Cardiac muscle cell (in vitro differentiated cells and primary cell): ENCODE measurements around the gene TACSTD2. TPM values are rescaled to one million over a fixed set of nuclear protein-coding genes. Genes with fewer than 3 reads are reported as not detected.

ENCODE experiments used
- DNase-seq, 2 donors: peaks; one replicate each; pipeline versions ENCODE4 v3.0.0 to v3.0.0-alpha.2; 2010 to 2017; ENCODE audit warnings: low read depth in 1 of 2, low spot score in 1 of 2
- H3K27ac ChIP-seq: fragments of 200-600 bp; sonication (generic); 2 replicates; pipeline ENCODE4 v1.5.1; 2016
- H3K27me3 ChIP-seq: fragments of 200-600 bp; sonication (generic); 2 replicates; pipeline ENCODE4 v1.6.0; 2016; ENCODE audit warnings: control low read depth
- H3K36me3 ChIP-seq: fragments of 200-600 bp; sonication (generic); 2 replicates; pipeline ENCODE4 v1.5.1; 2016; ENCODE audit warnings: control low read depth
- H3K4me1 ChIP-seq: fragments of 200-600 bp; sonication (generic); 2 replicates; pipeline ENCODE4 v1.8.1; 2017; ENCODE audit warnings: low read depth, mild to moderate bottlenecking, mixed run types
- H3K4me3 ChIP-seq: fragments of 200-600 bp; sonication (generic); 2 replicates; pipeline ENCODE4 v1.5.1; 2016; ENCODE audit warnings: mild to moderate bottlenecking
- H3K9me3 ChIP-seq: fragments of 200-600 bp; sonication (generic); 2 replicates; pipeline ENCODE4 v1.5.1; 2017; ENCODE audit warnings: low read depth, mild to moderate bottlenecking, control low read depth
- CTCF ChIP-seq: IDR thresholded peaks from 2 replicates; pipeline ENCODE4 v1.5.1; 2012; ENCODE audit warnings: low read depth, mild to moderate bottlenecking, low read length
- polyA plus RNA-seq: library from polyadenylated mRNA; unstranded; fragments of >200 nt; fragmentation: Nextera tagmentation; extraction: Ambion mirVana; gene quantifications from 2 replicates; pipeline ENCODE4 v1.2.1, GENCODE V29; 2016
- total RNA-seq: library from RNA; depleted of rRNA; stranded (reverse); fragments of >200 nt; gene quantifications from 2 replicates; pipeline ENCODE4 v1.2.3, GENCODE V29; 2016

TACSTD2 gene
- total and polyA plus RNA-seq, 2 experiments from 2014 or later: 0.05 TPM; not detected in 1

GRCh38 chr1:58575551-58576324 lies 1.3 kb downstream of the TACSTD2 start:
- DNase-seq: no peak
- no peaks in the 10 kb centered on the region for H3K4me1 ChIP-seq
- TF ChIP-seq CTCF: no peak
- no peak overlapping the region for H3K27ac ChIP-seq
- no peaks in the 10 kb centered on the region for H3K36me3 ChIP-seq
- H3K9me3 ChIP-seq: no peaks in the 10 kb centered on the region
- H3K4me3 ChIP-seq: no peak overlapping the region
- H3K27me3 ChIP-seq: peaks cover 95% of the 10 kb centered on the region

GRCh38 chr1:58574816-58575215 lies 2.2 kb downstream of the TACSTD2 start:
- Histone ChIP-seq H3K36me3 (no peaks in the 10 kb centered on the region), H3K27ac (no peak overlapping the region), H3K4me1 (no peaks in the 10 kb centered on the region), H3K27me3 (peaks cover 94% of the 10 kb centered on the region), H3K4me3 (no peak overlapping the region), H3K9me3 (no peaks in the 10 kb centered on the region)
- DNase-seq: no peak
- TF ChIP-seq CTCF: no peak

GRCh38 chr1:58573705-58574591 lies 3.1 kb downstream of the TACSTD2 start:
- Histone ChIP-seq H3K4me3 (no peak overlapping the region), H3K27me3 (peaks cover 94% of the 10 kb centered on the region), H3K27ac (no peak overlapping the region), H3K4me1 (no peaks in the 10 kb centered on the region), H3K36me3 (no peaks in the 10 kb centered on the region), H3K9me3 (no peaks in the 10 kb centered on the region)
- TF ChIP-seq CTCF: no peak
- DNase-seq: no peak

GRCh38 chr1:58573138-58573537 lies 3.9 kb downstream of the TACSTD2 start:
- peaks cover 95% of the 10 kb centered on the region for H3K27me3 ChIP-seq
- H3K27ac ChIP-seq: no peak overlapping the region
- H3K4me1 ChIP-seq: no peaks in the 10 kb centered on the region
- H3K9me3 ChIP-seq: no peaks in the 10 kb centered on the region
- no peaks in the 10 kb centered on the region for H3K36me3 ChIP-seq
- no peak overlapping the region for H3K4me3 ChIP-seq
- TF ChIP-seq CTCF: no peak
- DNase-seq: no peak

GRCh38 chr1:58572690-58573089 lies 4.4 kb downstream of the TACSTD2 start:
- no peaks in the 10 kb centered on the region for H3K36me3 ChIP-seq
- no peak overlapping the region for H3K4me3 ChIP-seq
- H3K27me3 ChIP-seq: peaks cover 93% of the 10 kb centered on the region
- H3K4me1 ChIP-seq: no peaks in the 10 kb centered on the region
- DNase-seq: no peak
- no peak overlapping the region for H3K27ac ChIP-seq
- no peaks in the 10 kb centered on the region for H3K9me3 ChIP-seq
- TF ChIP-seq CTCF: no peak
